Heart right ventricle (tissue), 16 donors: ENCODE data around the gene MRPL44. TPM values are rescaled to one million over a fixed set of nuclear protein-coding genes. Genes with fewer than 3 reads are reported as not detected.

Experiments used
- ATAC-seq, 8 donors: fragments of 200-7000 bp; cut with Tn5 transposase; one replicate each; pipeline ENCODE4 v1.9.1; 2020; ENCODE audit warnings: mild to moderate bottlenecking in 8 of 8, moderate library complexity in 8 of 8, moderate number of reproducible peaks in 1 of 8
- DNase-seq, 2 donors: peaks; one replicate each; pipeline ENCODE4 v3.0.0-alpha.2; 2020
- H3K27ac ChIP-seq, 10 donors: fragments of 200-600 bp; sonication (generic) in 2 of 10; one replicate each; pipeline versions ENCODE4 v1.5.0 to v1.8.0; 2020 to 2022; ENCODE audit warnings: mild to moderate bottlenecking in 3 of 10
- H3K27me3 ChIP-seq, 7 donors: fragments of 200-600 bp; one replicate each; pipeline ENCODE4 v1.8.0; 2021 to 2022; ENCODE audit warnings: mild to moderate bottlenecking in 2 of 7
- H3K36me3 ChIP-seq, 9 donors: fragments of 200-600 bp; sonication (generic) in 1 of 9; one replicate each; pipeline versions ENCODE4 v1.5.0 to v1.8.0; 2020 to 2022; ENCODE audit warnings: mild to moderate bottlenecking in 2 of 9
- H3K4me1 ChIP-seq, 9 donors: fragments of 200-600 bp; sonication (generic) in 1 of 9; one replicate each; pipeline versions ENCODE4 v1.5.0 to v1.8.0; 2020 to 2022; ENCODE audit warnings: mild to moderate bottlenecking in 4 of 9
- H3K4me3 ChIP-seq, 10 donors: fragments of 200-600 bp; sonication (generic) in 2 of 10; one replicate each; pipeline versions ENCODE4 v1.5.0 to v1.8.0; 2020 to 2022; ENCODE audit warnings: mild to moderate bottlenecking in 7 of 10, moderate library complexity in 2 of 10
- H3K9me3 ChIP-seq, 11 donors: fragments of 200-600 bp in 10 of 11; sonication (generic) in 2 of 11; one replicate each; pipeline versions ENCODE4 v1.5.0 to v1.8.0; 2013 to 2022; ENCODE audit warnings: mild to moderate bottlenecking in 2 of 11, control low read depth in 1 of 11, moderate library complexity in 1 of 11
- WGBS, 2 donors: extraction: QIAGEN DNeasy Blood & Tissue Kit; methylation state at CpG; one replicate each; pipeline ENCODE4 v1.1.7; 2013; ENCODE audit warnings: inconsistent platforms in 1 of 2; 5-methylcytosine and 5-hydroxymethylcytosine counted together
- intact Hi-C, 10 donors: fragments of 100-400 bp; cut with DNase I; formaldehyde crosslinking; loops; one replicate each; pipeline versions ENCODE4 v1.11.1 to v1.14.2; 2022
- polyA plus RNA-seq, 2 donors: library from polyadenylated mRNA; stranded (reverse); fragments of 200-250 nt; gene quantifications; one replicate each; pipeline ENCODE4 v1.2.3, GENCODE V29; 2013
- total RNA-seq, 10 donors: library from RNA; stranded (reverse); fragmentation: NEBNext Ultra II Directional in 3 of 10; extraction: Animal tissue kit (Norgen Biotek cat#: 25700) in 3 of 10; gene quantifications; one replicate each; pipeline versions ENCODE4 v1.2.1 to v1.2.4, GENCODE V29; 2021 to 2023
- TF ChIP-seq, protein P1 (sequence below), 9 donors: fragments of 200-600 bp; sonication (generic) in 2 of 9; IDR thresholded peaks; one replicate each; pipeline versions ENCODE4 v1.5.0 to v1.8.0; 2021 to 2022; ENCODE audit warnings: antibody characterized with exemption in 9 of 9, mild to moderate bottlenecking in 5 of 9, moderate library complexity in 1 of 9
- donor health status: Arrhythmogenic right ventricular cardiomyopathy.
- donor health status: ischemic (EF 13 %, LVEDD 7.1; RV severe dilation, severe dysfunction).
- donor health status: healthy with polysubstance abuse.
- donor health status: DM: no; HTN: yes; CAD: no.
- donor health status: DM: no; HTN: no; CAD: no.
- donor health status: ischemic (EF 25% LVEDD 6.9; RV normal size, moderate dysfunction).
- donor health status: ischemic (EF 25% LVEDD 5.7; RV mildly dilated, moderate dysfunction).
- donor health status: healthy.
- donor health status: DM: yes; HTN: yes; CAD: no.
- donor health status: Ischemic cardiomyopathy.
- donor health status: ischemic (EF 35%, LVEDD 5.7; RV mildly dilated, moderate dysfunction).
- donor health status: nonischemic (EF 11% LVEDD 7.7; RV severe dilation, severe dysfunction).
- donor health status: DM: yes; HTN: yes; CAD: no.
- donor health status: PGD.
- donor health status: ischemic (EF 29% LVEDD 5.4; RV normal size, mild dysfunction).
- donor health status: nonischemic (EF 23%, LVEDD 6.1; RV moderate dilation, normal function).

MRPL44 gene
- total and polyA plus RNA-seq, 12 donors: 11.3 to 47.5 (median 39.5) TPM

DNA sequence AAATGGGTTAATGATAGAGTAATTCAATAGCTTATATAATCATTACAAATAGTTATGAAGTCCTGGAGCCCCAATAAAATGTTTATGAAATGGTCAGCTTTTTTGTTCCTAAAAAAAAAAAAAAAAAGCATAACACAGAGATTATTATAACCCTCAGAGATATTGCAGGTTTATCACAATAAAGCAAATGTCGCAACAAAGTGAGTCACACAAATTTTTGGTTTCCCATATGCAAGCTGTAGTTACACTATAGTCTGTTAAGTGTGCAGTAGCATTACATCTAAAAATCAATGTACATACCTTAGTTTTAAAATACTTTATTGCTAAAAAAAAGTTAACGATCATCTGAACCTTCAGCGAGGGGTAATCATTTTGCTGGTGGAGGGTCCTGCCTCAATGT, 32.2 kb upstream of the MRPL44 start:
- intact Hi-C loops: no loop called here
- Histone ChIP-seq H3K27ac (no peak overlapping the region), H3K36me3 (peaks cover 0 to 2% (median 0%) of the 10 kb centered on the region in 9 donors), H3K9me3 (peaks cover 0 to 18% (median 4%) of the 10 kb centered on the region in 11 donors), H3K27me3 (no peaks in the 10 kb centered on the region), H3K4me1 (peaks cover under 1 to 58% (median 9%) of the 10 kb centered on the region in 9 donors), H3K4me3 (no peak overlapping the region)
- ATAC-seq (no peak), DNase-seq (no peak)
- TF ChIP-seq, protein P1, sequence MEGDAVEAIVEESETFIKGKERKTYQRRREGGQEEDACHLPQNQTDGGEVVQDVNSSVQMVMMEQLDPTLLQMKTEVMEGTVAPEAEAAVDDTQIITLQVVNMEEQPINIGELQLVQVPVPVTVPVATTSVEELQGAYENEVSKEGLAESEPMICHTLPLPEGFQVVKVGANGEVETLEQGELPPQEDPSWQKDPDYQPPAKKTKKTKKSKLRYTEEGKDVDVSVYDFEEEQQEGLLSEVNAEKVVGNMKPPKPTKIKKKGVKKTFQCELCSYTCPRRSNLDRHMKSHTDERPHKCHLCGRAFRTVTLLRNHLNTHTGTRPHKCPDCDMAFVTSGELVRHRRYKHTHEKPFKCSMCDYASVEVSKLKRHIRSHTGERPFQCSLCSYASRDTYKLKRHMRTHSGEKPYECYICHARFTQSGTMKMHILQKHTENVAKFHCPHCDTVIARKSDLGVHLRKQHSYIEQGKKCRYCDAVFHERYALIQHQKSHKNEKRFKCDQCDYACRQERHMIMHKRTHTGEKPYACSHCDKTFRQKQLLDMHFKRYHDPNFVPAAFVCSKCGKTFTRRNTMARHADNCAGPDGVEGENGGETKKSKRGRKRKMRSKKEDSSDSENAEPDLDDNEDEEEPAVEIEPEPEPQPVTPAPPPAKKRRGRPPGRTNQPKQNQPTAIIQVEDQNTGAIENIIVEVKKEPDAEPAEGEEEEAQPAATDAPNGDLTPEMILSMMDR (IDR thresholded peaks at IDR 0.05): no peak
- WGBS, 2 donors: 96 to 97% methylated on average over 3 of the region's 3 CpGs

DNA sequence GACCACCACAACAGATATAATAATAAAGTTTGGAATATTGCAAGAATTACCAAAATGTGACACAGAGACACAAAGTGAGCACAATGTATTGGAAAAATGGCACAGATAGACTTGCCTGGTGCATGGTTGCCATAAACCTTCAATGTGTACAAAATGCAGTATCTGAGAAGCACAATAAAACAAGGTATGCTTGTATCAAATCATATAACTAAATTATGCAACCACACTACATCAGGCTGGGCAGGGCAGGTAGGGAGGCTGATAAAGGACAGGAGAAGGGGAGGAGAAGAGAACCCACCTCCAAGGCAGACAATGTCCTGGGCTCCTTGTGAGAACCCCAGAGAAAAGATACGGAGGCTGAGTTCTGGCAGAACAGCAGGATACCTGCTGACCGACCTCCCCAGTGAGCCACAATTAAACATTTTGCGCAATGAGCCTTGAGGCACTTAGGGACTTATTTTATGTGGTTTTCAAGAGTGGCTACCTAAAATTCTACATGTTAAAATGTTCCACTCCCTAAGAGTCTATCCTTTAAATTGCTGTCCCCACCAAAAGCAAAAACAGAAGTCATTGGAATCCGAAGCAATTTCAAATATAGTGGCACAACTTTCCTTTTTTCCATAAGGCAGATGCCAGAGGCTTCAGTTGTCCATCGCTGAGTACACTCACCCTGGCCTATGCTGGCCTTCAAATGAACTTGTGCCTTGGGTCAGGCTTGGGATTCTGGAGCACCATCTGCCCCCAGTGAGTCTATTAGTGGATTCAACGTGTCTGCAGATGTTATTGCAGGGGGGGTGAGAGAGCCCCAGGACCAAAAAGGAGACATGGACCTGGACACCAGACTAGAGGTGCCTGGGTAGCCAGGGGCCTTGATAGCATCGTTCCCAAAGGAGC, 28.9 kb upstream of the MRPL44 start:
- DNase-seq: no peak
- H3K27me3 ChIP-seq: no peaks in the 10 kb centered on the region
- 86 to 94% methylated on average over 7 of the region's 7 CpGs for WGBS, 2 donors

DNA sequence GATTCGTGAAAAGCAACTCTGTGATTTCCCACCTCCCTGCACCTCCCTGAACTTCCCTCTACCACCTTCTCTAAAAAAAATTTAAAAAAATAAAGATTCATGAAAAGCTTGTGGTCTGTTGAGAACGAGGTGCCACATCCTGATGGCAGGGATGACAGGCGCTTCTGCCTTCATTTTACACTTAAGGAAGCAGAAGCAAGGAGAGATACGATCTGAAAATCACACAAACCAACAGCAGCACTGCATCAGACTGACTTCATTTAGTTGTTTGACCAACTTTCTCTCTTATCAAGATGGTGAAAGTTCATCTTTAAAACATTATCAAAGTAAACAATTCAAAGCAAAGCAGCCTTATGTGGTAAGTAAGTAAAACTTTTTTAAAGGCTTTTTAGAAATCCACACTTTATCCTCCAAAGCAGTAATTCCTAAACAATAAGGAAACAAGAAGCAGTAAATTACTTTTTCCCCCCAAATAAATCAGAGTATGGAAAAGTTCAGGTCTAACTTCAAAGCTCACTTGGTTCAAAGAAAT, 27.6 kb upstream of the MRPL44 start:
- DNase-seq: no peak
- H3K4me1 ChIP-seq: peaks cover 9 to 62% (median 48%) of the 10 kb centered on the region in 9 donors
- WGBS, 2 donors: 68 to 75% methylated on average over 4 of the region's 4 CpGs
- no peak overlapping the region for H3K4me3 ChIP-seq
- intact Hi-C loops: no loop called here
- no peaks in the 10 kb centered on the region for H3K27me3 ChIP-seq
- peak overlapping the region in 4 of 10 donors; percentile 42 to 73 (median 64) for H3K27ac ChIP-seq
- no peaks in the 10 kb centered on the region for H3K36me3 ChIP-seq
- TF ChIP-seq, protein P1 (IDR thresholded peaks at IDR 0.05): no peak
- peaks cover 0 to 18% (median 4%) of the 10 kb centered on the region in 11 donors for H3K9me3 ChIP-seq
- no peak for ATAC-seq

More for the DNA sequence above, 28.9 kb upstream of the MRPL44 start:
- ATAC-seq: peak in 1 of 8 donors; percentile 18
- TF ChIP-seq, protein P1 (IDR thresholded peaks at IDR 0.05): no peak
- H3K4me1 ChIP-seq: peaks cover 7 to 59% (median 35%) of the 10 kb centered on the region in 9 donors
- intact Hi-C loops: no loop called here
- peaks cover 0 to 18% (median 4%) of the 10 kb centered on the region in 11 donors for H3K9me3 ChIP-seq
- H3K4me3 ChIP-seq: no peak overlapping the region
- no peaks in the 10 kb centered on the region for H3K36me3 ChIP-seq
- no peak overlapping the region for H3K27ac ChIP-seq

DNA sequence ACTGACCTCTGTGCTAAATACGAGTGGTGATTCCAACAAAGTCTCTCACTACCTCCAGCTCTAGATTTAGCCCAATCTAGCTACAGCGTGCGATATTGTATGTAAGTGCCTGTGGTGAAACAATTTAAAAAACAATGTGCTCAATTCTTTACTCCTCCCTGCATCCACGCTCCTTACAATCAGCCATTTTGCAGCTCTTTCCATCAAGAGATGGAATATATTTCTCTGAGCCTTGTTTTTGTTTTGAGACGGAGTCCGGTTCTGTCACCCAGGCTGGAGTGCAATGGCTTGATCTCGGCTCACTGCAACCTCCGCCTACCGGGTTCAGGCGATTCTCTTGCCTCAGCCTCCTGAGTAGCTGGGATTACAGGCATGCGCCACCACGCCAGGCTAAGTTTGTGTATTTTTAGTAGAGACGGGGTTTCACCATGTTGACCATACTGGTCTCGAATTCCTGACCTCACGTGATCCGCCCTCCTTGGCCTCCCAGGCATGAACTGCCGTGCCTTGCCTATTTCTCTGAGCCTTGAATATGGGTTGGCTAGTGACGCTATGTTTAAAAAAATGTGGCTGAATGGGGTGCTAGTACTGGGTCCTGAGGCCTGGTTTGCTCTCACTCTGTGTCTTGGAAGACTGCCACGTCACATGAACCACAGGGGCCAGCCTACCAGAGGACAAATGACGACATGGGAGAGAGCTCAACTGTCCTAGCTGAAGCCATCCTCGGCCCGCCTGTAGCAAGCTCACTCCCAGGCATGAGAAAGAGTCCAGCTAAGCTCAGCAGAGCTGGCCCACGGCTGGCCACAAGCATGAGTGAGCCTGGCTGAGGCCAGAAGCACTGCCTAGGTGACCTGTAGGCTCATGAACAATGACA, 26.9 kb upstream of the MRPL44 start:
- Histone ChIP-seq H3K27me3 (no peaks in the 10 kb centered on the region), H3K9me3 (peaks cover 0 to 18% (median 4%) of the 10 kb centered on the region in 11 donors), H3K4me3 (no peak overlapping the region), H3K36me3 (no peaks in the 10 kb centered on the region), H3K4me1 (peaks cover 9 to 63% (median 54%) of the 10 kb centered on the region in 9 donors), H3K27ac (peak overlapping the region in 8 of 10 donors; percentile 42 to 73 (median 60))
- TF ChIP-seq, protein P1 (IDR thresholded peaks at IDR 0.05): no peak
- ATAC-seq: peak; percentile 85 to 96 (median 90)
- WGBS, 2 donors: 65 to 70% methylated on average over 23 of the region's 23 CpGs
- peak; percentile 42 to 78 for DNase-seq
- intact Hi-C loops: no loop called here
